GM18505 (cell line): Measurements from ENCODE around the gene SF3B3.

Source experiments
- ATAC-seq: cut with Tn5 transposase; IDR thresholded peaks from one replicate; pipeline ENCODE4 v1.9.1; 2021; ENCODE audit not compliant: unreplicated experiment
- POLR2A ChIP-seq: IDR thresholded peaks from 4 replicates; pipeline ENCODE4 v1.6.1; 2011; ENCODE audit warnings: borderline replicate concordance; ENCODE audit not compliant: insufficient read depth, insufficient read length; ENCODE audit errors: extremely low read depth

The SF3B3 gene

GRCh38 chr16:70490261-70490660 lies 33.4 kb upstream of the SF3B3 start:
- ATAC-seq: no peak
- TF ChIP-seq POLR2A: no peak

- no peak for ATAC-seq
- TF ChIP-seq POLR2A: no peak
Measured at GRCh38 chr16:70493802-70494201, 29.8 kb upstream of the SF3B3 start.

GRCh38 chr16:70494202-70494770 lies 29.3 kb upstream of the SF3B3 start:
- no peak for ATAC-seq
- TF ChIP-seq POLR2A: no peak

- no peak for ATAC-seq
Measured at GRCh38 chr16:70494777-70495176, 28.8 kb upstream of the SF3B3 start.

GRCh38 chr16:70495425-70496182 lies 28.0 kb upstream of the SF3B3 start:
- TF ChIP-seq POLR2A: no peak
- no peak for ATAC-seq

More at GRCh38 chr16:70494777-70495176, 28.8 kb upstream of the SF3B3 start:
- no peak for TF ChIP-seq POLR2A

GRCh38 chr16:70496513-70496912 lies 27.1 kb upstream of the SF3B3 start:
- no peak for TF ChIP-seq POLR2A
- no peak for ATAC-seq

GRCh38 chr16:70508752-70509151 lies 14.9 kb upstream of the SF3B3 start:
- TF ChIP-seq POLR2A: no peak
- no peak for ATAC-seq

- TF ChIP-seq POLR2A: no peak
- ATAC-seq: no peak
Measured at GRCh38 chr16:70510216-70510615, 13.4 kb upstream of the SF3B3 start.

GRCh38 chr16:70511833-70512232 lies 11.8 kb upstream of the SF3B3 start:
- TF ChIP-seq POLR2A: no peak
- ATAC-seq: no peak

- no peak for TF ChIP-seq POLR2A
- ATAC-seq: no peak
Measured at GRCh38 chr16:70512456-70512855, 11.2 kb upstream of the SF3B3 start.

GRCh38 chr16:70520612-70521297 lies 2.9 kb upstream of the SF3B3 start:
- ATAC-seq: no peak
- TF ChIP-seq POLR2A: no peak

- ATAC-seq: no peak
- TF ChIP-seq POLR2A: peak; percentile 10
Measured at GRCh38 chr16:70522216-70523075, 1.2 kb upstream of the SF3B3 start.

- ATAC-seq: peak; percentile 60
- peak; percentile 95 for TF ChIP-seq POLR2A
Measured at GRCh38 chr16:70523076-70523742, 407 bp upstream of the SF3B3 start, which contains the start of gene COG4. Gene COG4 (minus strand): TSS chr16:70523554. CDS start chr16:70523543, 11 bp downstream.

GRCh38 chr16:70524399-70524825 lies 796 bp downstream of the SF3B3 start:
- peak; percentile 4 for ATAC-seq
